Dedifferentiated amniotic fluid mesenchymal stem cell (primary cell): ENCODE results near the gene KBTBD12.
A peak's percentile ranks its signal among the peaks of the same experiment; 100 is the strongest.

Source experiments
- DNase-seq: peaks from one replicate; pipeline ENCODE4 v3.0.0-alpha.2; 2016; ENCODE audit errors: extremely low spot score

The KBTBD12 gene

DNA sequence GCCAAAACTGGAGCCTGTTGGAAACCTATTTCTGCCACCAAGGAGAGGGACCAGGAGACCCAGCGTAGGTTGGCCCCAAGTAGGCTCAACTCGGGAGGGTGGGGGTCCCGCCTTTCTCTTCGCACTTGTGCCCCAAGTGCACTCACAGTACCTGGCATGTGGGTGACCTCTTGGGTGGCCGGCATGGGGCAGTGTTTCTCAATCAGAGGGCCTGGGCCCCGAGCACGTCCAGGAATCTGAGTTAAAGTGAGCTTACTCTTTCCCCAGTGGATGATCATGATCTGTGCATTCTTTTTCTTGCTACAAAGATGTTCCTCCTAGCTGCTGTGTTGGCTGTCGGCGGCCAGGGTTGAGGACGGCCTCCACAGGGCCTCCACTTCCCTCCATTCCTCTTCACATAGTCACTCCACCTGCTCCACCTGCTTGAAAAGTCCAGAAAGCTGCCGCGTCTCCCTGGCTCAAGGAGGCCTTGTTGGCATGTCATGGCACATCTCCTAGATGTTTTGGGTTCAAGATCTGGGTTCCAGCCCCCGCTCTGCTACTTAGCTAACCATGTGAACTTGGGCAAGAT lies 70.7 kb downstream of the KBTBD12 start:
- DNase-seq = no peak

DNA sequence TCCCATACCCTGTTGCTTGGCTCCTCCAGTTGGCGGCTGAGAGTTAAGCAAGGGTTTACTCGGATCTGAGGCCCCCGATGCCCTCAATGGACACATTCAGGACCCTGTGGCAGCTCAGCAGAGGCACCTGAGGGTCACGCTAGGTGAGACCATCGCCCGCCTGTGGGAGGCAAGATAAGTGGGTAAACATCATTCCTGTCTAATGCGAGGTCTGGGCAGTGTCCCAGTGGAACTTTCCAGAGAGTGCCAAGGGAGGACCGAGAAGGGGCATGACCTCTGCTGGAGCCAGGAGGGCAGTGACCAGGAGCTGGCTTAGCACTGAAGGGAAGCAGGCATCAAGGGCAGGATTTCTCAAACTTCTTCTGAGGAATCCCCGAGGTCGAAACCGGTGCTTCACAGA lies 71.8 kb downstream of the KBTBD12 start:
- DNase-seq = no peak

DNA sequence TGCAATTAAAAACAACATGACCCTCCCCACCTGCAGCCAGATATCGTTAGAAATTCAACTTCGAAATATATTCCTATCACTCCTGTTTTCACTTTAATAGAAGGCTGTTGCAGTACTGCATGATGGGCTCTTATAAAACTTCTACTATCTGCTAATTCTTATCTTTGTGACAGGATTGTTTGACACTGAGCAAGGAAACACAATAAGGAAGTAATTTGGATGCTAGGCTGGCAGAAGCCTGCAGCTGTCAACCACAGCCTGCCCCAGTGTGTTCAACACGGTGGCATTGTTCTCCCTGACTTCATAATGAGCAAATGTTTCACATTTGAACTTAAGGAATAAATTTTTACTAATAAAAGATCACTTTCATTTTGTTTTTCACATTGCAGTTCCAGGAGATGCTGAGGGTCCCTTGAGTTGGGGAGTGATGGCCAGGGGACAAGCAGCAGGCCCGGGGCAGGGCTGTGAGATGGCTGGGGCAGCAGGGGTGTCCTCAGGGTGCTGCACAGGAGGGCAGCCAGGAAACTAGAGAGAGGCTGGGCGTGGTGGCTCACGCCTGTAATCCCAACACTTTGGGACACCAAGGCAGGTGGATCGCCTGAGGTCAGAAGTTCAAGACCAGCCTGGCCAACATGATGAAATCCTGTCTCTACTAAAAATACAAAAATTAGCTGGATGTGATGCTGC lies 72.4 kb downstream of the KBTBD12 start:
- no peak for DNase-seq

DNA sequence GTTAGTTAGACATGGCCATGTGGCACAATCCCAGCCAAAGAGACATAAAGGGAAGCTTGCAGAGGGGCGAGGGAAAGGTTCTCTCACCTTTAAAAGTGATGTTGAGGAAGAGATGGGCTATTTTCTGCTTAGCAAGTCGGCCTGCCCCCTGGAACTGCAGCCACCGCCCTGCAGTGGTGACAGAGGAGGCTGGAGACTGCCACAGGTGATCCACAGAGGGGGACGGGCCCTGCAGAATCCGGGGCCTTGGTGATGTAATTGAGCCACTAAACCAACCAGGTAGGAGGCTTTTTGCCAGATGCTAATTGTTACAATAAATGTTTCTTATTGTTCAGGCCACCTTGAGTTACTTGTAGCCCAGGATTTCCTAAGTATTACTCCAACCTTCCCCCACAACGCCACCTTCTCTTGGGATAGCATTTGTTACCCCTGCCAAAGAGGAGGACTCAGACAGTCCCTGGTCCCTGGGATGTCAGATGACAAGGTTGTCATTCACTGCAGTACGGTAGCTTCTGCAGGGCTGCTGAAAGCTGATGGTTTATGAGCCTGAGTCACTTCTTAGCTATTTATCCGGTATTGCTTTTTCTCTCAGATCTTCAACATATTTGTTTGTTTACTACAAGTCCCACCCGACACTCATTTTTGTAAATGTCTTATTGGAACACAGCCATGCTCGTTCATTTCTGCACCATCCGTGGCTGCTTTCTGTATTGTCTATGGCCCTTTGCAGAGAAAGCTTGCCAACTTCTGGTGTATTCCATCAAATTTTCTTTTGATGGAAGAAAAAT lies 73.9 kb downstream of the KBTBD12 start:
- no peak for DNase-seq

DNA sequence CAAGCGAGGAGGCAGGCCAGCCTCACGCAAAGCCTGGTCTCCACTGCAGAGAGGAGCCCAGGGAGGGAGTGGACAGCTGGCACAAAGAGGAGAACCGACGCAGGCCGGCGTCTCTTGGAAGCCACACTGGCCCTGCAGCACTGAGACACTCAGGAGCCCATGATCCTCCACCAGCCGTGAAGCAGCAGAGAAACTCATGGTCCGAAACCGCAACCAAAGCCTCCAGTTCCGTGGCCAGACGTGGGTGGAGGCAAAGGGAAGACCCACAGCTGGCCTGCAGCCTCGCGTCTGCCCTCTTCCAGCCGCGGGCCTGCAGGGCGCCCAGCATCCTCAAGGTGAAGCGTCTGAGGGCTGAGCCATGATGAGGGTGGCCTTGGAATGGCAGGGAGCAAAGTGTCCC lies 75.0 kb downstream of the KBTBD12 start:
- DNase-seq = no peak

DNA sequence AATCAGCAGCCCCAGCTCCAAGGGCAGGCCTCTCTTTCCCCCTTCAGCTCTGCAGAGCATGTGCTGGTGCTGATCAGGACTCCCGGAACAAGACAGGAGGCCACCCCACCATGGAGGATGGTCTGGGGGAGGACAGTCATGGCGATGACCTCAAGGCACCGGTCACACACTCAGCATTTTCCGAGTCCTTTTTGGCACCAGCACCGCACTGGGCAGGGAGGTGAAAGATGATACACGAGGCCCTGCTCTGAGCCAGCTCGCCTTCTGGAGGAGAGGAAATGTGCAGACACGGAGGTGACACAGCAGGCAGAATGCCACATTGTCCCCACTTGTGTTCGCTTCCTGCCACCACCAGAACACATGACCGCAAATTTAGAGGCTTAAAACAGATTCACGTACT lies 75.4 kb downstream of the KBTBD12 start:
- DNase-seq = no peak

DNA sequence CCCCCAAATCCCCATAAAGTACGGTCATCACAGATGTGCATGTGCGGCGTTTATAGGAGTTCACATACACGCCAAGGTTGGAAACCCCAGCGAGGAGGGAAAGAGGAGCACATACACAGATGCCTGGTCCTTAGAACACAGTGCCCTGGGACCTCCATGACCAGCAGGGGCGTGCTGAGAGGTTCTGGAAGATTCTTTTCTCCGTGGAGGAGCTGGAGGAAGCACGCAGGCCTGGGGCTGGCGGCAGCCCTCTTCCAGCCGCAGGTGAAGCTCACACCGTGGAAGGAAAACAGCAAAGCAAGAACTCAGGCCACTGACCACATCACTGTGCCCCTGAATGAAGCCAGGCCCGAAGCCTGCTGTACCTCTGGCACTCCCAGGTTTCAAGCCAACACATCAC lies 76.2 kb downstream of the KBTBD12 start:
- DNase-seq = no peak

DNA sequence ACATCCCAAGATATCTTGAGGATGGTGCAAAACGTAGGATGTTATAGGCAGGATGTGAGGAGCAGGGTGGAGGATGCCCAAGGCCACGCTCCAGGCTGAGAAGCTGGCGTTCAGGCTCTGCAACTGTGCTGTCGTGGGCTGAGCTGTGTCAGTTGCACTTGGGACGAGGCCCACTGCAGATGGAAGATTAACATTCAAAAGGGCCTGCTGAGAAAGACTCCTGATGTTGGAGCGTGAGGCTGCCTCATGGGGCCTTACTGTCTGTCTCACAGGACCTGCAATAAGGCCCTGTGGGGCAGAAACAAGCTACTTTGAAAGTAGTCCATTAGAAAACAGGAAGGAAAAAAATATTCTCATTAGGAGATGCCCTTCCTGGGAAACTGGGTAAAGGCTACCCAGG lies 76.6 kb downstream of the KBTBD12 start:
- DNase-seq = no peak

DNA sequence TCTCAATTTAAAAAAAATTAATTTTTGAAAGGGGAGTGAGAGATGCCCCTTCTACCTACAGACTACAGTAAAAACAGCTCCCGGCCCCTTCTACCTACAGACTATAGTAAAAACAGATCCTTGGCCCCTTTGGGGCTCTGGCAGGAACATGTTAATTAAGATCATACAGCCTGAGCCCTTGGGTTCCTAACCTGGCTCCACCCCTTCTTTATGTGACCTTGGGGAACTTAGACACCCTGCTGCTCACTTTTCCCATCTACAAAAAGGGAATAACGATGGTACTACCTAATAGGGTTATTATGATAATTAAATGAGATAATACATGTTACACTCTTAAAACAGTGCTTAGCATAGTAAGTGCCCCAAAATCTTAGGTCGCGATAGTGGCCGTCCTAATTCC lies 77.1 kb downstream of the KBTBD12 start:
- DNase-seq = no peak

DNA sequence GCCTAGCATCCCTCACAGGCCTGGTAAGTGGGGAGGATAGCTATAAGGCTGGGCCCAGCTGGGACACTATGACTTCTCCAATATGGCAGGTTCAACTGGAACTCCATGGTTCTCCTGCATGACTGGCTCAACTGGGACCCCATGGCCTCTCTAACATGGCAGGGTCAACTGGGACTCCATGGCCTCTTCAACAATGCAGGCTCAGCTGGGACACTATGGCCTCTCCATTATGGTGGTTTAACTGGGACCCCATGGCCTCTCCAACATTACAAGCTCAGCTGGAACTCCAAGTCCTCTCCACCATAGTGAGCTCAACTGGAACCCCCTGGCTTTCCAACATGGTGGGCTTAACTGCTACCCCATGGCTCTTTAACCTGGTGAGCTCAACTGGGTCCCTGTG lies 79.0 kb downstream of the KBTBD12 start:
- DNase-seq = no peak

DNA sequence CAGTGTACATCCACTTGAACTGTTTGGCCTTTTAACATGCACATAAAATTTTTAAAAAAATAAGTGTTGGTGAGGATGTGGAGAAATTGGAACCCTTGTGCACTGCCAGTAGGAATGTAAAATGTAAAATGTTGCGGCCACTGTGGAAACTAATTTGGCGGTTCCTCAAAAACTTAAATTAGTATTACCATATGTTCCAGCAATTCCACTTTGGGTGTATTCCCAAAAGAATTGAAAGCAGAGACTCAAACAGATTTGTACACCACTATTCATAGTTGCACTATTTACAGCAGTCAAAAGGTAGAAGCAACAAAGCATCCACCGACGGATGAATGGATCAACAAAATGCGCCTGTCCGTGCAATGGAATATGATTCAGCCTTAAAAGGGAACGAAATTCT lies 82.0 kb downstream of the KBTBD12 start:
- DNase-seq = no peak

DNA sequence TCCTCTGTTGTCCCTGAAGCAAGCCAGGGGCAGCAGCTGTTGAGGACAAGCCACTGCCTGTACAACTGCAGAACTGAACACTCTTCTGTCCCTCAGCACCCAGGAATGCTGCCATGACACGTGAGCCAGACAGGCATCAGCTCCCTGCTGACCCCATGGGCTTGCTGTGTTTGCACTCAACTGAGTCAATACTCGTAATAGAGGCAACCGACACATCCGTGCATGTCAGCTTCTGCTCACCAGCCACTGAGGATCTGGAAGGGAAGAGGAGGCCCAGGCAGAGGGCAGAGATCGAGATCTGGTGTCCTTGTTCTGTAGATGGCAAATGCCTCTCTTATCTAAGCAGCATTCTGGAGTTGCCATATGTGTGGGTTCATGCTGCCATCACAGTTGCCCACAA lies 82.9 kb downstream of the KBTBD12 start:
- no peak for DNase-seq

DNA sequence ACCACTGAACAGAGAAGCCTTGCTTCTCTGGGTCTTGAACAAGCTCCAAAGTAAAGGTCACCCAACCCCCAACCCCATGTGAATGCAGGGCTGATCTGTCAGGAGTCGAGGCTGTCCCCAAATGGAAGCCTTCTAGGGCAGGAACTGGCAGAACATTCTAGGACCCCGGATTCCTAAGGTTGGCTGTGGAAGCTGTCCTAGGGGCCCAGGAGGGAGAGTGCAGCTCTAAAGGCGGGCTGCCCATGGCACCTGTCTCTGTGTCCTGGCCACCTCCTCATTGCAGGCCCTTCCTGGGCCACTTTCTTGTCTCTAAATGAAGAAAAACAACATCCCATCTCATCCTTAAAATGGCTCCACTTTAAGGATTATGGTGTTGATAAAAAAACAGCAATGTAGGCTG lies 83.6 kb downstream of the KBTBD12 start:
- DNase-seq = no peak

DNA sequence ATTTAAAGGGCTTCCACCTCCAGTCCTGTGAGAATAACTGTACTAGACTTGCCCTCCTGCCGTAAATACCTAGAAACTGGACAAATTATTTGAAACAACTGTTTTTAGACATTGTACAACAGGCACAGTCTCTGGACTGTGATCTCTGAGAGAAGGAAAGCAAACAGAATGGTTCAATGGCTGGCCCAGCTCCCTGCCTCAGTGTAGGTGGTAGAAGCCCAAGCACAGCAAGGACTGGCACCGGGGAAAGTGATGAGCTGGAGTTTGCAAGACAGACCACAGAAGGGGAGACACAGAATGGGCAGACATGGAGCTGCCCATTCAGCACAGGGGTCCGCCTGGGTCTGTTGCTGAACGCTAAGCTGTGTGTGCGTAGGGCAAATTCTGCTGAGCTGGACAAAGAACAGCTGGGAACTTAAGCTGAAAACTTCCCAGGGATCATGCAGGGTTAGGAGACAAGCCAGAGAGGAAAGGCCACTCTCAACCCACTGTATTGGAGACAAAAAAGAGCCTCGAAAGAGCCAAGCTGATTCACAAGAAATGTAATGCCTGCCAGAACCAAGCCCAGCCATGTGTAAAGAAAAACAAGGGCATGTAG lies 84.6 kb downstream of the KBTBD12 start:
- DNase-seq = no peak

DNA sequence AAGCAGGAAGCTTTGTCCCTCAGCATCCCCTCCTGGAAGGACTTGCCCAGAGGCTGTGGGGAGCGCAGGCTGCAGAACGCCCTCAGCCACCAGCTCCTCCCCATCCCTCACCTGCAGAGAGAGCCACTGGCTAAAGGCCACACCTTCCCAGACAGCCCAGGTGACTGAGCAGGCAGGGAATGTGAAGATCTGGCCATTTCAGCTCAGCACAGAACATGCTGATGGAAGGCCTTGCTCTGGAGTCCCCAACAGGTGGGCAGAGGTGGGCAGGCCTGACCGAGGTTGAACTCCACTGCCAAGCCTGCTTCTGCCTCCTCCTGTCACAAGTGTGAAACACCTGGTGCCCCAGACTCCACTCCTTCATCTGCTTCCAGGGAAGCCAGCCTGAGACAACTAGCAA lies 86.5 kb downstream of the KBTBD12 start:
- no peak for DNase-seq

DNA sequence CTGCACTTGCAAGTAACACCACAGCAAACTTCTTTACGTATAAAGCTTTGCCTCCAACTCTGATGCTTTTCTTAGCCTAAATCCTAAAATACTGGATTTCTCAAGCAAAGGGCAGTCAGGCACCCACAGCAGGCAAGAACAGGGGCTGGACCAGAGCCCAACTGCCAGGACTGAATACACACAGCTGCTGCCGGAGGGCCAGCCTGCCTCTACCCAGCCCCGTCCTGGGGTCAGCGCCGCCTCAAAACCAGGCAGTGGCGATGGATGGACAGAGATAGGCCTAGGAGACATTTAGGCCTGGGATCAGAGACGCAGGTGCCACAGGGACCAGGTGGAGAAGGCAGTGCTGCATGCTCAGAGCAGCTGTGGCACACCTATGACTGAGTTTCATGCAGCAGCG lies 89.6 kb downstream of the KBTBD12 start:
- no peak for DNase-seq

DNA sequence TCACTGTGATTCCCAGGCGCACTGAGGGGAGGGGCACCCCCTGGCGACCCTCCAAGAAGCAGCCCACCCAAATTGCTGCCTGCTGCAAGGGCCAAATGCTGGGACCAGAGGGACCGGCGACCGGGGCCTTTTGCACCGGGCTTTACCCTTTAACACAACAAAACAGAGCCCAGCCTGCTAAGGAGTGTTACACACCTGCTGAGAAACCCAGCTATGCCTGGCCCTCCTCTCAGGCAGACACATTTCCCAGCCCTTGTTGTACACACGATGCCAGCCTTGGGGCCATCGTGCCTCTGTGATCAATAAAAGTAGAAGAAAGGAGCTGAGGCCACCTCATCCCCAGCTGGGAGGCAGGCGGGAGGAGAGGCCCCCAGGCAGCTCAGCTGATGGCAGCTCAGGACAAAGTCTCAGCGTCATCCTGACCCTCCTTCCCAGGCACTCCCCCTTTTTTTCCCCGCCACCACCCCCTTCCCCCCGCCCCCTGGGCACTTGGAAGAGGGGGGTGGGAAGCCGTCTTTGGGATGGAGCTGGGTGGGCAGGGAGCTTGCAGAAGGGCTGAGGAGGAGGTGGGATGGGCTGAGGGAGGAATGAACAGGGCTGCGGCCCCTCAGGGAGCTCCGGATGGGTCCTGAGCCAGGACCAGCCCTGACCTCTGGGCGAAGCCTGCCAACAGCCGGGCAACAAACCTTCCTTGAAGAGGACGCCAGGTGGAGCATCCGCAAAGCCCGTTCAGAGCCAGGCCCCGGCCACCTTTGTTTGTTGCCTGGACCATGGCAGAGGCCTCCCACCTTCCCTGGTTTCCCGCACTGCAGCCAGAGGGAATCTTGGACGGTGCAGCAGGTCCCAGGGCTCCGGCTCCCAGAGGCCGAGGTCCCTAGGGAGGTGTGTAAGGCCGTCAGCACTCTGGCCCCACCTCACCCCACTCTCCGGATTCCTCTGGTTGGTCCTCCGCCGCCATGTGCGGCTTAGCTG lies 91.3 kb downstream of the KBTBD12 start:
- no peak for DNase-seq

DNA sequence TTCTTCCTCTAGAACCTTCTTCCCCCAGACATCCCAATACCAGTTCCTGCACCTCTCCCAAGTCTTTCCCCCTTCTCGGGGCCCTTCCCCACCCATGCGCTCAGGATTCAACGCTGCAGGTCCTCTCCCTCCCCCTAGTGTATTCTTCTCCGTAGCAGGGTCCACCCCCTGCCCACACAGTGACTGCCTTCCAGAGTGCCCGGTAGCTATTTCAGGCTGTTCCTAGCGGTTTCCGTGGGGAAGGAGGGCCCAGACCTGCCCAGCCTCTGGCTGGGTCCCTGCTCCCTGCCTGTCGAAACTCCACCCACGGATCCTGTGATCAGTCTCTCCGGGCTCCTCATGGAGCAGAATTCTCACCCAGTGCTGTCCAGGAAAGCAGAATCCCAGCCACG lies 92.0 kb downstream of the KBTBD12 start:
- DNase-seq = no peak

DNA sequence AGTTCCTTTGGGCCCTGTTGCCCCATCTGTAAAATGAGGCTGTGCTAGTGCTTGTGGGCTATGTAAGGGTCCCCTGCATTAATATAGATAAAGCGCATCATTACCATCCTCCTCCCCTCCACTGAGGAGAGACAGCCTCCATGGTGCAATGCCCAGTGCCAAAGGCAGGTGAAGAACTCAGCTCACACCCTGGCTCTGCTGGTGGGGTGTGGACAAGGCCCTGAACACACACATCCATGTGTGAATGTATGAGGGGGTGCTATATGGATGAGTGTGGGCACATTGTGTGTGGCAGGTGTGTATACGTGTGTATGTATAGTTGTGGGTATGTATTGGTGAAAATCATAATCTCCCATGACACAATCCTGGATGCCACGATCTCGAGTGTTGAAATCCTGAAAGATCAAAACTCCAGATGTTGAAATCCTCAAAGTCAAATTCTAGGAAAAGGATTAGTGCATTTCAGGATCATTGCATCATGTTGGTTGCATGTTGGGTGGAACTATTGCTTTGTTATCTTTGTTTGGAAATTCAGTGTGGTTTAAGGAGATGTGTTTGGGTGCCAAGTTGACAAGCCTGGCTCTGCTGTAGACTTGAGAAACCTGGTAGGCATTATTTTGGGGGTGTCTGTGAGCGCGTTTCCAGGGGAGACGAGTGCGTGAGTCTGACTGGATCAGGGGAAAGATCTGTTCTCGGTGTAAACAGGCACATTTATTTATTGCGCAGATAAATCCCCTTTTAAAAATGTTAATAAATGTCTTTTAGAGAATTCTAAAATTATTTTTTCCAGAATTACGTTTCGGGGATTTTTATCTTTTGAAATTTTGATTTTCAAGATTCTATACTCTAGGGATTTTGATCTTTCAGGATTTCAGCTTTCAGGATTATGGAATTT lies 95.2 kb downstream of the KBTBD12 start:
- peak; percentile 95 for DNase-seq

DNA sequence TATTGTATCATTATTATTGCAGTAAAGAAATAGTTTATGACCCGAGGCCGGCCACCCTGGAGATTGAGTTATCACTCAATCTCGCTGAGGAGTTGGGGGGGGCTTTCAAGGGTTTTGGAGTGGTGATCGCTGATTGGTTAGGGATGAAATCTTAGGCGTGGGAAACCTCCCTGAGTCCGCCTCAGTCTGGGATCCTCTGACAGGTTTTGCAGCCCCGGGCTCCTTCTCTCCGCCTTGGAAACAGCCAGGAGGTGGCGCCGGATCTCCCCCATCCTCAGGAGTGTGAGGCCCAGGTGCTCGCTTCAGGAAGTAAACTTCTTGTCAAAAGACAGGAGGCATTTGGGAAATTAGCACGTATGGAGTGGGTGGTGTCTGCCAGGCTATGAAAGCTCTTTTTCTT lies 96.1 kb downstream of the KBTBD12 start:
- DNase-seq = no peak

DNA sequence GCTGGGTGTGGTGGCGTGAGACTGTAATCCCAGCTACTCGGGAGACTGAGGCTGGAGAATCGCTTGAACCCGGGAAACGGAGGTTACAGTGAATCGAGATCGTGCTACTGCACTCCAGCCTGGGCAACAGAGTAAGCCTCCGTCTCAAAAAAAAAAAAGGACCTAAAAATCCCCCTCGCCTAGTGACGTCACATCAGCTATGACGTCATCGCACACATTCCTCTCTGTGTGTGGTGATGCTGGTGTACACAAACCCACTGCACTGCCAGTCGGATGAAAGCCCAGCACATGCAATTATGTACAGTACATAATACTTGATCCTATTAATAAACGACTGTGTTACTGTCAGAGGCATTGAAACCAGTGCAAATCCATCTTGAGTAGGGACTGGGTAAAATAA lies 97.0 kb downstream of the KBTBD12 start:
- no peak for DNase-seq
